ENCODE measurements around the gene AGO1.
"Not testable (repeated sequence)": the region's sequence is repeated elsewhere in the genome, so short reads cannot be mapped to it uniquely, and the experiment has no call there.

AGO1 gene

DNA sequence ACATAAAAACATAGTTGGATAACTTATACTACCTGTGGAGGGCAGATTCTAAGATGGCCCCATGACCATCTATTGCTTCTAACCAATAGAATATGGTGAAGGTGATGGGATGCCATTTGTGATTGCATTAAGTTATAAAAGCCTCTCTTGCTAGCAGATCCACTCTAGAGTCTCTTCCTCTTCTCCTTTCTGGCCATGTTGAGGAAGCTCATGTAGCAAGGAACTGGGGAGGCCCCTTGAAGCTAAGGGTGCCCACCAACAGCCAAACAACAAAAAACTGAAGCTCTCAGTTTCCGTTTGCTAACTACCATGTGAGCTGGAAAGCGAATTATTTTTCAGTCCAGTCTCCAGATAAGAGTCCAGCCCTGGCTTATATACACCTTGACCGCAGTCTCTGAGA is 16.0 kb upstream of the AGO1 start:
- Histone ChIP-seq H3K27ac (peak overlapping the region; percentile 58), H3K4me3 (ENCODE audit: low read depth in 1 of 2, low read length in 1 of 2) (peak overlapping the region in 1 of 2 experiments; percentile 23), H3K9me3 (no peaks in the 10 kb centered on the region), H3K36me3 (no peaks in the 10 kb centered on the region), H3K27me3 (no peaks in the 10 kb centered on the region), H3K4me1 (ENCODE audit: control insufficient read depth in 1 of 2, insufficient read depth in 1 of 2, low read depth in 1 of 2, low read length in 1 of 2) (peaks cover 39% of the 10 kb centered on the region in 2 experiments)
- TF ChIP-seq, protein P1, sequence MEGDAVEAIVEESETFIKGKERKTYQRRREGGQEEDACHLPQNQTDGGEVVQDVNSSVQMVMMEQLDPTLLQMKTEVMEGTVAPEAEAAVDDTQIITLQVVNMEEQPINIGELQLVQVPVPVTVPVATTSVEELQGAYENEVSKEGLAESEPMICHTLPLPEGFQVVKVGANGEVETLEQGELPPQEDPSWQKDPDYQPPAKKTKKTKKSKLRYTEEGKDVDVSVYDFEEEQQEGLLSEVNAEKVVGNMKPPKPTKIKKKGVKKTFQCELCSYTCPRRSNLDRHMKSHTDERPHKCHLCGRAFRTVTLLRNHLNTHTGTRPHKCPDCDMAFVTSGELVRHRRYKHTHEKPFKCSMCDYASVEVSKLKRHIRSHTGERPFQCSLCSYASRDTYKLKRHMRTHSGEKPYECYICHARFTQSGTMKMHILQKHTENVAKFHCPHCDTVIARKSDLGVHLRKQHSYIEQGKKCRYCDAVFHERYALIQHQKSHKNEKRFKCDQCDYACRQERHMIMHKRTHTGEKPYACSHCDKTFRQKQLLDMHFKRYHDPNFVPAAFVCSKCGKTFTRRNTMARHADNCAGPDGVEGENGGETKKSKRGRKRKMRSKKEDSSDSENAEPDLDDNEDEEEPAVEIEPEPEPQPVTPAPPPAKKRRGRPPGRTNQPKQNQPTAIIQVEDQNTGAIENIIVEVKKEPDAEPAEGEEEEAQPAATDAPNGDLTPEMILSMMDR (IDR thresholded peaks at IDR 0.05) = no peak

DNA sequence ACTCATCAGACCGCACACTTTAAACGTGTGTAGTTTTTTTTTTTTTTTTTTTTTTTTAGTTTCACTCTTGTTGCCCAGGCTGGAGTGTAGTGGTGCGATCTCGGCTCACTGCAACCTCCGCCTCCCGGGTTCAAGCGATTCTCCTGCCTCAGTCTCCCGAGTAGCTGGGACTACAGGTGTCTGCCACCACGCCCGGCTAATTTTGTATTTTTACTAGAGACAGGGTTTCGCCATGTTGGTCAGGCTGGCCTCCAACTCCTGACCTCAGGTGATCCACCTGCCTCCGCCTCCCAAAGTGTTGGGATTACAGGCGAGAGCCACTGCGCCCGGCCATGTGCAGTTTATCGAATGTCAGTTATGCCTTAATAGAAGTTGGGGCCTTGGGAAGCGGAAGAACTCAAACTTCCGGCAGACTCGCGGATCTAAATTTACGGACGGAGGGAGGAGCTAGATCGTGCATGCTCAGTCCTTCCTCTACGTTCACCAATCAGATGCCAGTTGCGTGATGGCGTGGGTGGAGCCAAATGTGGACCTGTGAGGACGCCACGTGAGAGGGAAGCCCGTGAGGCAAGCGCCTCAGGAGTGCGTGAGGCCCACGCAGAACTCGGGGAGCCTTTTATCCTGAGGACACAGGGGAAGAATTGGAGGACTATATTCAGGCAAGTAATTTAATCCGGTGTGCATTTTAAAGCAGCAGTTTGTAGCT is 13.6 kb upstream of the AGO1 start:
- H3K27me3 ChIP-seq; H3K36me3 ChIP-seq; H3K9me3 ChIP-seq; H3K4me3 ChIP-seq (ENCODE audit: low read depth in 1 of 2, low read length in 1 of 2); H3K27ac ChIP-seq: not testable (repeated sequence)
- H3K4me1 ChIP-seq (ENCODE audit: control insufficient read depth in 1 of 2, insufficient read depth in 1 of 2, low read depth in 1 of 2, low read length in 1 of 2) = peaks cover 30 to 31% of the 10 kb centered on the region in 2 experiments

DNA sequence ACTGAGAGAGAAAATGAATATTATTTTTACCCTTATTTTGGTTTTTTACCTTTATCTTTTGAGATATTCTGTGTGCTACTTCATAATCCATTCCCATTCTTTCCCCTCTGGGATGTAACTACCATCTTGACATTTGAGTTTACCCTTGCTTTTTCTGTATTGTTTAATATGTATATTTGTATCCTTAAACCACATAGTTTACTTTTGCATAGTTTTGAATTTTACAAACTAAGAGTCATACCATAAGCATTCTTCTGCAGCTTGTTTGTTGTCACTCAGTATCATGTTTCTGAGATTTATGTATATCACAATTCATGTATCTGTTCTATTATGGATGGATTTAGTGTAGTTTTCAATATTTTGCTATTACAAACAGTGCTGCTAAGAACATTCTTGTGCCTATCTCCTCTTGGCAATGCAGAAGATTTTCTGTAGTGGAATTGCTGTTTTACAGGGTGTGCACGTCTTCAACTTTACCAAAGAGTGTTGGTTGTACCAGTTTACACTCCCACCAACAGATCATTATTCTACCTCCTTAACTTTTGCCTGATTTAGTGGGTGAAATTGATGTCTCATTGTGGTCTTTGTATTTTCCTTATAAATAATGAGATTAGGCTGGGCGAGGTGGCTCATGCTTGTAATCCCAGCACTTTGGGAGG is 12.2 kb upstream of the AGO1 start:
- Histone ChIP-seq H3K4me3 (ENCODE audit: low read depth in 1 of 2, low read length in 1 of 2) (no peak overlapping the region), H3K36me3 (no peaks in the 10 kb centered on the region), H3K9me3 (no peaks in the 10 kb centered on the region), H3K27ac (no peak overlapping the region), H3K27me3 (no peaks in the 10 kb centered on the region), H3K4me1 (ENCODE audit: control insufficient read depth in 1 of 2, insufficient read depth in 1 of 2, low read depth in 1 of 2, low read length in 1 of 2) (peaks cover 17% of the 10 kb centered on the region in 2 experiments)
- TF ChIP-seq, protein P1 (IDR thresholded peaks at IDR 0.05) = no peak

DNA sequence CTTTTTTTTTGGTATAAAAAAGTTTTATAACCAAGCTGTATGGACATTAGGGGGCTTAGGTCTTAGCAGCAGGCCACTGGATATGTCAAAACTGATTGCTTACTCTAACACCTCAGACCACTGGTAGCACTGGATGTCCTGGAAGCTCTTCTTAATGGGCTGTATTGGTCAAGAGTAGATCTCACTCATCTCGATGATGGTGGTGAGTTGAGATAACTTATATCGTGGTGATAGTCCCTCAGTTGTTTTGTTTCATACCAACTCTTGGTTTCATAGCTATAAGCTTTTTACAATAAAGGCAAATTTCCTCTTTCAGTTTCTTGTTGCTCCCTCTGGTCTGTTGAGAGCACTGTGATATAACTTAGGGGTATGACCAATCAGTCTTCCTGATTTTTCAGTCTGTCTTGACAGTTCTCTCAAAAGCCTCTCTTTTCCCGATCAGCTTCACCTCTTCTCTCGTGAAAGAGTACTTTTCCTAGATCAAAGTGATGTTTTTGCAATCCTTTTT is 9.7 kb upstream of the AGO1 start:
- H3K9me3 ChIP-seq = no peaks in the 10 kb centered on the region
- H3K4me3 ChIP-seq (ENCODE audit: low read depth in 1 of 2, low read length in 1 of 2) = no peak overlapping the region

DNA sequence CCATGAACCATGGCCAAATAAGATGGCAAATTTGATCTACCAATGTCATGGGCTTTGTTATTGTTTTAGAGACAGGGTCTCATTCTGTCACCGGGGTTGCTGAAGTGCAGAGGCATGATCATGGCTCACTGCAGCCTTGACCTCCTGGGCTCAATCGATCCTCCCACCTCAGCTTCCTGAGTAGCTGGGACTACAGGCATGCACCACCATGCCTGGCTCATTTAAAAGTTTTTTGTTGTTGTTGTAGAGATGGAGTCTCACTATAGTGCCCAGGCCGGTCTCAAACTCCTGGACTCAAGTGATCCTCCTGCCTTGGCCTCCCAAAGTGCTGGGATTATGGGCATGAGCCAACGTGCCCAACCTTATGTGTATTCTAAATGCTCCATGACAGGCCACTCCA is 8.9 kb upstream of the AGO1 start:
- not testable (repeated sequence) for H3K27me3 ChIP-seq; H3K9me3 ChIP-seq; H3K36me3 ChIP-seq; H3K4me3 ChIP-seq (ENCODE audit: low read depth in 1 of 2, low read length in 1 of 2); H3K4me1 ChIP-seq (ENCODE audit: control insufficient read depth in 1 of 2, insufficient read depth in 1 of 2, low read depth in 1 of 2, low read length in 1 of 2); H3K27ac ChIP-seq

More for the DNA sequence above, 9.7 kb upstream of the AGO1 start:
- no peaks in the 10 kb centered on the region for H3K27me3 ChIP-seq
- no peaks in the 10 kb centered on the region for H3K36me3 ChIP-seq
- TF ChIP-seq, protein P1 (IDR thresholded peaks at IDR 0.05) = no peak
- no peak overlapping the region for H3K27ac ChIP-seq
- no peaks in the 10 kb centered on the region for H3K4me1 ChIP-seq (ENCODE audit: control insufficient read depth in 1 of 2, insufficient read depth in 1 of 2, low read depth in 1 of 2, low read length in 1 of 2)

DNA sequence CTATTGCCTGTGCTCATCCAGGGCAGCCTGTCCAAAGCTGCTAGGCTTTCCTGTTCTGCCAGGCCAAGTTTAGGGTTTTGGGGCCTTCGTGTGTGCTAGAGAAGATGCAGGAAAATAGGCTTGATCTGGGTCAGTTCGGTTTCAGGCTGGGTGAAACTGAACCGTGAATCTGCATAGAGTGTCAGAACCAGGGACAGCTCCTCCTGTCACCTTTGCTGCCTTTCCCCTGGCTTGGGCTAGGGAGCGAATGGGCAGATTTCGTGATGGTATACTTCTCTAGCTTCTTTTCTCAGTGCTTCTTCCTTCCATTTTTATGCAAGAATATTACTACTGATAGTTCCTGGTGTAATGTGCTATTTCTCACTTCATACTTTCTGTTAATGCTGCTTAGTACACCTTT is 6.0 kb upstream of the AGO1 start:
- H3K27me3 ChIP-seq = no peaks in the 10 kb centered on the region
- H3K4me3 ChIP-seq (ENCODE audit: low read depth in 1 of 2, low read length in 1 of 2) = no peak overlapping the region
- TF ChIP-seq, protein P1 (IDR thresholded peaks at IDR 0.05) = no peak
- H3K36me3 ChIP-seq = no peaks in the 10 kb centered on the region
- H3K4me1 ChIP-seq (ENCODE audit: control insufficient read depth in 1 of 2, insufficient read depth in 1 of 2, low read depth in 1 of 2, low read length in 1 of 2) = no peaks in the 10 kb centered on the region
- no peak overlapping the region for H3K27ac ChIP-seq
- no peaks in the 10 kb centered on the region for H3K9me3 ChIP-seq

Measured in neutrophil (primary cell).